ENCODE results near the gene ARL15.

The ARL15 gene

DNA sequence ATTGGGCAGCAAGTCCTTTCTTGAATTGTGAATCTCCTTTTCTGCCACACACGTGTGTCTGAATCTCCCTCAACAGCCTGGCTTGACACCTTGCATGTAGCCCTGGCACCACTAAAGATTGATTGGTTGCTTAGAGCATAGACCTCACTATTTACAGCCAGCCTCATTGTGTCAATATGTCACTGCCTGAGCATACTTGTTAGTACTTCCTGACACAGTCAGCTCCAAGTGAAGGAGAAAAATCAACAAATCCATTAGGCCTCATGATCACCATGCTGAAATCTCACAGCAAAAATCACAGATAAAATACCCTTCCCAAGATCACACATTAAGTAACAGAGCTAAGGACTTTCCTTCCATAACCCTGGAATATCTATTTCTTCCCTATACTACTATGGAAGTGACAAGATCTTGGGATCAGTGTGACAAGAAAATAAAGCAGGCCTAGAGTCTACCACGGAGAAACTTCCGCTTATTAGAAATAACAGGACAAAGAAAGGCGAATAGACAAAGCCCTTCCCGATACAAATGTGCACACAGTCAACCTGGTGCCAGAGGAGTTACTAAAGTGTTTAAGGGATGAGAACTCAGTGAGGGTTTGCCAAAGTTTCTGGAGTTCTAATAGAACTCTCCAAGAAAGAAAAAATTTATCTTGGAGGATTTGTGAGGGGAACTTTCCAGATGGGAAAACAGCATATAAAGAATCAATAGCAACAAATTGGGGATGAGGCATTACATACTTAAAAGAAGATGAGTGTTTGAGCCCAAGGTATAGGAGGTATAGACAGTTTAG lies 5.6 kb upstream of the ARL15 start:
- DNase-seq (ENCODE audit: insufficient read length, low spot score) (no peak), FAIRE-seq (no peak)
- TF ChIP-seq POLR2AphosphoS5 (IDR thresholded peaks at IDR 0.05; ENCODE audit: low read depth, low read length) (no peak), POLR2A (IDR thresholded peaks at IDR 0.05; ENCODE audit: low read depth, low read length) (no peak), PAX5 (IDR thresholded peaks at IDR 0.05; ENCODE audit: insufficient read depth, low read length, severe bottlenecking) (no peak), SPI1 (IDR thresholded peaks at IDR 0.05; ENCODE audit: low read depth, low read length) (no peak), TAF1 (IDR thresholded peaks at IDR 0.05; ENCODE audit: low read depth, low read length) (no peak), POU2F2 (IDR thresholded peaks at IDR 0.05; ENCODE audit: low read depth, low read length) (no peak)

DNA sequence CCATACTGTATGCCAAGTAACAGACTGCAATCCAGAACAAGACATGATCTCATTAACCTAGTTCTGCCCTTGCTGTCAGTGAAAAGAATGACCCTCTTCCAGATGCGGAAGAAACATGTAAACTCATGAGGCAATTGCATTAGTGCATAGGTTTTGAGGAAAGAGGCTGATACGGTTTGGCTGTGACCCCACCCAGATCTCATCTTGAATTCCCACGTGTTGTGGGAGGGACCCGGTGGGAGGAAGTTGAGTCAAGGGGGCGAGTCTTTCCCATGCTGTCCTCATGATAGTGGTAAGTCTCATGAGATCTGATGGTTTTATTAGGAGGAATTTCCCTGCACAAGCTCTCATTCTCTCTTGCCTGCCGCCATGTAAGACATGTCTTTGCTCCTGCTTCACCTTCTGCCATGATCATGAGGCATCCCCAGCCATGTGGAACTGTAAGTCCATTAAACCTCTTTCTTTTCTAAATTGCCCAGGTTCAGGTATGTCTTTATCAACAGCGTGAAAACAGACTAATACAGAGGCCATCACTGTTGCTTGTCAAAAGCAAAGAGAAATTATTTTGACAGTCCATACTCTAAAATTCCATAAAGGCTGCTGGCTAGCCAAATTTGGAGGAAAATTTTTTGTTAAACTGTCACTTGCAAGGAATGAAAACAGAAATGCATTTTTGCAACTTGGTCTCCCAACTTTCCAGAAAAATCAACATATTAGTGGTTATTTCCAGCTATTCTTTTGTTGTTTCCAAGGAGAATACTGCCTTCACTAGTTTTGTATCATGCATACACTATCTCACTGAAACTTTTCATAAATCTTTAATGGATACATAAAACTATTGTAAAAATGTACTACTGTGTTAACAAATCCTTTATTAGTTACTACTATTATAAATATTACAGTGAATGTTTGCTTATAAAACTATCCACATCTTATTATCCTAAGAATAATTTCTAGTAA lies 3.2 kb upstream of the ARL15 start:
- no peak for TF ChIP-seq POLR2AphosphoS5 (IDR thresholded peaks at IDR 0.05; ENCODE audit: low read depth, low read length)
- TF ChIP-seq PAX5 (IDR thresholded peaks at IDR 0.05; ENCODE audit: insufficient read depth, low read length, severe bottlenecking) = no peak
- TF ChIP-seq SPI1 (IDR thresholded peaks at IDR 0.05; ENCODE audit: low read depth, low read length) = no peak
- TF ChIP-seq POU2F2 (IDR thresholded peaks at IDR 0.05; ENCODE audit: low read depth, low read length) = no peak
- no peak for TF ChIP-seq TAF1 (IDR thresholded peaks at IDR 0.05; ENCODE audit: low read depth, low read length)
- TF ChIP-seq POLR2A (IDR thresholded peaks at IDR 0.05; ENCODE audit: low read depth, low read length) = no peak
- no peak for FAIRE-seq
- DNase-seq (ENCODE audit: insufficient read length, low spot score) = no peak

DNA sequence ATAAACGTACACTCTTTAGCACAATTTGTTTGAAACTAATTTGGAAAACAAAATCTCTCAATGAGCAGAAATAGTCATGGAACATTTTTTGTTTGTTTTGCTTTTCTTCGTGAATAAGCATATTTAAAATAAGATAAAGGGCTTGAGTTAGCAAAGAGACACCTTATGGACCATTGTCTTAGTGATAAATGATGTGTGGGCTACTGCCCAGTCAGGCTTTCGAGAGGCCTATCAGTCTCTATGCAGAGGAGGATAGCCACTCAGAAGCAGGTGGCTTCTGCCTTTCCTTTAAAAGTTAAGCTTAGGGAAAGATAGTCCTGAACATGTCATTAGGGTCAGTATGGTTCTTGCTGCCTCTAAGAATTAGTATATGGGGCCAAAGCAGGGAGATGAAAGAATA lies 2.1 kb upstream of the ARL15 start:
- TF ChIP-seq TAF1 (IDR thresholded peaks at IDR 0.05; ENCODE audit: low read depth, low read length) = no peak
- no peak for TF ChIP-seq PAX5 (IDR thresholded peaks at IDR 0.05; ENCODE audit: insufficient read depth, low read length, severe bottlenecking)
- TF ChIP-seq POU2F2 (IDR thresholded peaks at IDR 0.05; ENCODE audit: low read depth, low read length) = no peak
- TF ChIP-seq POLR2A (IDR thresholded peaks at IDR 0.05; ENCODE audit: low read depth, low read length) = no peak
- TF ChIP-seq SPI1 (IDR thresholded peaks at IDR 0.05; ENCODE audit: low read depth, low read length) = no peak
- TF ChIP-seq POLR2AphosphoS5 (IDR thresholded peaks at IDR 0.05; ENCODE audit: low read depth, low read length) = no peak
- FAIRE-seq = no peak

DNA sequence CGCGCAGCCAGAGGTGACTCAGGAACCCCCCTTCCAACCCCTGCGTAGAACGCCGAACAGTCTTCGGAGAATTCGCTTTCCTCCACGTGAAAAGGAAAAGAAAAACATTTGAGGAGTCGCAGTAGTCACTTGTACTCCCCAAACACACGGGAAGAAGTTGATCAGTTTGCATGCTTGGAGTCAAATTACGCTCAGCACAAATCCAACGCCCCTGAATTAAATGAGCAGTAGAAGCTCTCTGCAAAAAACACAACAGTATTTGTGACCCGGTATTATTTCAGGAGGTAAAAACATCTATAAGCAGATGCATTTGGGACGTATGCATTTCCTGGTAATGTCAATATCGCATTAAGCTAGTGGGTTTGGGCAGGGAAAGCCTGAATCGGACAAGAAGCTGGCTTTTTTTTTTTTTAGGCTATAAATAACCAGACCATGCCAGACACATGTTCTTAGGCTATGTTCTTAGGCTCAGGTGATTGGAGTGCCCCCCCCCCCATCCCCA lies 854 bp upstream of the ARL15 start:
- TF ChIP-seq SPI1 (IDR thresholded peaks at IDR 0.05; ENCODE audit: low read depth, low read length) (no peak), PAX5 (IDR thresholded peaks at IDR 0.05; ENCODE audit: insufficient read depth, low read length, severe bottlenecking) (no peak), POLR2A (IDR thresholded peaks at IDR 0.05; ENCODE audit: low read depth, low read length) (no peak), TAF1 (IDR thresholded peaks at IDR 0.05; ENCODE audit: low read depth, low read length) (no peak), POLR2AphosphoS5 (IDR thresholded peaks at IDR 0.05; ENCODE audit: low read depth, low read length) (no peak), POU2F2 (IDR thresholded peaks at IDR 0.05; ENCODE audit: low read depth, low read length) (no peak)
- FAIRE-seq (no peak), DNase-seq (ENCODE audit: insufficient read length, low spot score) (no peak)

More for the DNA sequence above, 2.1 kb upstream of the ARL15 start:
- DNase-seq (ENCODE audit: insufficient read length, low spot score) = no peak

DNA sequence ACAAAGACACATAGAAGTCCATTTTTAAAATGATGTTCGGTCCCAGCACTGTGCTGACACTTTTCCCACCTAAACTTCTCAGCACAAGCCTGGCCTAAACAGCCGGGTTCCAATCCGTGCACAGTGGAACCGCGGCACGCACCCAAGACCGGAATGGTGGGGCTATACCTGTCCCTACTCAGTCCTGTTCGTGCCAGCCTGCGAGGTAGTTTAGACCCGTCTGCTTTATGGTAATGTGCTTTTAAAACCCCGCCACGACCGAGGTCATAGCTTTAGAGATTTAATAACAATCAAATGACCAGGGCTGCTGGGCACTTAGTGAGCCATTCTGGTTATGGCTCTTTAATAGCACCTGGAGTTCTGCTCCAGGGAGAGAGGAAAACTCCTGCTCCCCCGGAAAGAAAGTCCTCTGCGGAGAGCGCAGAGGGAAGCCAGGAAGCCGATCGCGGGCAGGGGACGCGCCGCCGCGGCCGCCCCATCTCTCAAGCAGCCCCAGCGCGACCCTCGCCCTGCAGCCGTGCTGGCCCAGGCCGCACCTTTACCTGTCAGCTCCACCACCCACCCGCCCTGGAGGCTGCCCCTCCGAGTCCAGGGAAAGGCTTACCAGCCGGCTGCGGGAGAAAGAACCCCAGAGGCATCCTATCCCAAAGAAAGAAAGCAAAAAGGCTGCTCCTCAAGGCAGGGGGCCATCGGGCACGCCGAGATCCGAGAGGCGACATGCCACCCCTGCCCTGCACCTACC lies 511 bp downstream of the ARL15 start:
- peak; percentile 14 for DNase-seq (ENCODE audit: insufficient read length, low spot score)
- TF ChIP-seq POLR2A (IDR thresholded peaks at IDR 0.05; ENCODE audit: low read depth, low read length) (no peak), PAX5 (IDR thresholded peaks at IDR 0.05; ENCODE audit: insufficient read depth, low read length, severe bottlenecking) (no peak), TAF1 (IDR thresholded peaks at IDR 0.05; ENCODE audit: low read depth, low read length) (no peak), SPI1 (IDR thresholded peaks at IDR 0.05; ENCODE audit: low read depth, low read length) (no peak), POU2F2 (IDR thresholded peaks at IDR 0.05; ENCODE audit: low read depth, low read length) (no peak), POLR2AphosphoS5 (IDR thresholded peaks at IDR 0.05; ENCODE audit: low read depth, low read length) (no peak)
- peak; percentile 52 for FAIRE-seq

DNA sequence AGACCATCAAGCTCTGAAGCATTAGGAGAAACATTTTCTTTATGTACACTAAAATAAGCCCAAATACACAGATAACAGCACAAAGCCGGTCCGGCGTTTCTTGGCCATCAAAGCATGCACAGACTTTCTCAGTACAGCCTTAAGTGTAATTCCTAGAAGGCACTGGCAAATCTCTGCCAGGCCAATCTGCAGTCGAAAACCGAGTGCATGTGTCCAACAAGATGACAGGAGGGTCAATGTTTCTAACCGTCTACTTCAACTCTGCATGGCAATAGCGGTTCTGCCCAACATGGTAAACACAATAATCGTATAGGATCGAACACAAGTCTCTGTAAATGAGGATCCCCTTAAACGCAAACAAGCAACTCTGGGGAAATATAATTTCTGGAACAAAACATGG lies 1.1 kb downstream of the ARL15 start:
- FAIRE-seq (peak; percentile 76), DNase-seq (ENCODE audit: insufficient read length, low spot score) (no peak)
- TF ChIP-seq SPI1 (IDR thresholded peaks at IDR 0.05; ENCODE audit: low read depth, low read length) = no peak
- TF ChIP-seq POLR2AphosphoS5 (IDR thresholded peaks at IDR 0.05; ENCODE audit: low read depth, low read length) = no peak
- no peak for TF ChIP-seq TAF1 (IDR thresholded peaks at IDR 0.05; ENCODE audit: low read depth, low read length)
- no peak for TF ChIP-seq PAX5 (IDR thresholded peaks at IDR 0.05; ENCODE audit: insufficient read depth, low read length, severe bottlenecking)
- TF ChIP-seq POU2F2 (IDR thresholded peaks at IDR 0.05; ENCODE audit: low read depth, low read length) = no peak
- no peak for TF ChIP-seq POLR2A (IDR thresholded peaks at IDR 0.05; ENCODE audit: low read depth, low read length)

DNA sequence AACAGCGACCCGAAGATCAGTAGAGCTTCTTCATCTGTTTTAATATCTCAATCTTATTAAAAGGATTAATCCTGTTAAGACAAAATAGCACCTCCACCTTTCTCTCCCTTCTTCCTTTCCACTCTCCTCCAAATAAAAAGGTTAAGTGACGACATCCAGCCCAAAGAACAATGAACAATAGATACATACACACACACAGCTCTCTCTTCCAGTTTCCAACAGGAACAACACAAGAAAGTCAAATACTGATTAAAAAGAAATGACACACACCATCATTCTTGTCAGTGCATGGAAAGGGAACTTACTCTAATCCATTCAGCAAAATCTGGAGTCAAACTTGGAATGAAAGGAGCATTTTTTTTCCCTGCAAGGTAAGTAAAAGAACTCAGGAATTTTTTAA lies 2.8 kb downstream of the ARL15 start:
- DNase-seq (ENCODE audit: insufficient read length, low spot score) = no peak
- TF ChIP-seq PAX5 (IDR thresholded peaks at IDR 0.05; ENCODE audit: insufficient read depth, low read length, severe bottlenecking) = no peak
- TF ChIP-seq POU2F2 (IDR thresholded peaks at IDR 0.05; ENCODE audit: low read depth, low read length) = no peak
- TF ChIP-seq POLR2AphosphoS5 (IDR thresholded peaks at IDR 0.05; ENCODE audit: low read depth, low read length) = no peak
- no peak for TF ChIP-seq POLR2A (IDR thresholded peaks at IDR 0.05; ENCODE audit: low read depth, low read length)
- no peak for TF ChIP-seq TAF1 (IDR thresholded peaks at IDR 0.05; ENCODE audit: low read depth, low read length)
- TF ChIP-seq SPI1 (IDR thresholded peaks at IDR 0.05; ENCODE audit: low read depth, low read length) = no peak
- no peak for FAIRE-seq

DNA sequence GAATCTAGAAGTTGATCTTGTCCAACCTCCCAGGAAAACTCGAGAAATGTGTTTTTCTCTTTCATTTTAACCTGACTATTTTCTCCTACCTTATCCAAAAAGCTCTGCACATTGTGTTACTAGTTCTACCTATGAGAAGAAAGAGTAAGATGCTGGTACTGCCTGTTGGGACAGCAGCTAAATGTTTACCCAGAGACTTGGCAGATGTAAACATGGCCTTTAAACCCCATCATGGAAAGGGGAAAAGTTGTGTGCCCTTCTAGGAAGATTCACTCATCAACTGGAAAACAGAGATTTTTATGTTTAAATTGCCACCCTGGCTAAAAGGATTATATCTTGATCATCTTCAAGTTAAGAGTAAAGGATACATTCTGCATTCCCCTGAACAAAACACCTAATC lies 3.5 kb downstream of the ARL15 start:
- DNase-seq (ENCODE audit: insufficient read length, low spot score) (no peak), FAIRE-seq (no peak)
- TF ChIP-seq TAF1 (IDR thresholded peaks at IDR 0.05; ENCODE audit: low read depth, low read length) (no peak), PAX5 (IDR thresholded peaks at IDR 0.05; ENCODE audit: insufficient read depth, low read length, severe bottlenecking) (no peak), POLR2AphosphoS5 (IDR thresholded peaks at IDR 0.05; ENCODE audit: low read depth, low read length) (no peak), SPI1 (IDR thresholded peaks at IDR 0.05; ENCODE audit: low read depth, low read length) (no peak), POU2F2 (IDR thresholded peaks at IDR 0.05; ENCODE audit: low read depth, low read length) (no peak), POLR2A (IDR thresholded peaks at IDR 0.05; ENCODE audit: low read depth, low read length) (no peak)

All from GM12891 (cell line).